MCF 10A (cell line): ENCODE measurements around the gene PRSS12. TPM values are rescaled to one million over a fixed set of nuclear protein-coding genes. Genes with fewer than 3 reads are reported as not detected.

Source experiments
- BruUV-seq: library from RNA; stranded (reverse); fragments of 400-500 nt; replicated peaks from 2 replicates; lab custom pipeline; 2021; lab: Mats Ljungman, UMichigan
- CTCF ChIA-PET: fragments of 300-600 bp; sonication (Branson Sonifier 250); formaldehyde crosslinking; extraction: SDS; loops from one replicate; lab custom pipeline; 2021; ENCODE audit warnings: antibody characterized with exemption, inconsistent platforms; lab: Yijun Ruan, JAX
- POLR2A ChIA-PET: fragments of 300-600, 350-650 bp; sonication (Branson Sonifier 250); formaldehyde crosslinking; extraction: SDS; loops from one replicate; lab custom pipeline; 2020; ENCODE audit warnings: antibody characterized with exemption, inconsistent platforms; lab: Yijun Ruan, JAX
- DNase-seq: peaks from one replicate; pipeline ENCODE4 v3.0.0-alpha.2; 2018; ENCODE audit not compliant: unreplicated experiment
- H3K27ac Mint-ChIP-seq: one replicate; pipeline ENCODE4 v1.8.0; 2022; ENCODE audit warnings: mild to moderate bottlenecking, low read depth, mixed read lengths; ENCODE audit not compliant: unreplicated experiment
- H3K27me3 Mint-ChIP-seq: one replicate; pipeline ENCODE4 v1.8.0; 2022; ENCODE audit warnings: mixed read lengths; ENCODE audit not compliant: insufficient read depth, unreplicated experiment
- H3K36me3 Mint-ChIP-seq: one replicate; pipeline ENCODE4 v1.8.0; 2022; ENCODE audit warnings: mild to moderate bottlenecking, moderate library complexity, mixed read lengths; ENCODE audit not compliant: insufficient read depth, unreplicated experiment
- H3K4me1 Mint-ChIP-seq: one replicate; pipeline ENCODE4 v1.8.0; 2022; ENCODE audit warnings: mixed read lengths; ENCODE audit not compliant: insufficient read depth, unreplicated experiment
- H3K4me3 Mint-ChIP-seq: one replicate; pipeline ENCODE4 v1.8.0; 2022; ENCODE audit warnings: mild to moderate bottlenecking, moderate library complexity, mixed read lengths; ENCODE audit not compliant: unreplicated experiment
- H3K9me3 Mint-ChIP-seq: one replicate; pipeline ENCODE4 v1.8.0; 2022; ENCODE audit warnings: mixed read lengths; ENCODE audit not compliant: unreplicated experiment
- CTCF ChIP-seq: fragments of 200-600 bp; IDR thresholded peaks from one replicate; pipeline ENCODE4 v1.8.0; 2022; ENCODE audit warnings: antibody characterized with exemption, mild to moderate bottlenecking; ENCODE audit not compliant: unreplicated experiment
- intact Hi-C: fragments of 100-400 bp; cut with micrococcal nuclease; formaldehyde crosslinking; loops from 2 replicates; pipeline ENCODE4 v1.14.1; 2022
- total RNA-seq: library from RNA; stranded (reverse); gene quantifications from 2 replicates; pipeline ENCODE4 v1.2.3, GENCODE V29; 2022

The PRSS12 gene
- total RNA-seq, 1 experiment from 2014 or later, result 10.7 TPM

DNA sequence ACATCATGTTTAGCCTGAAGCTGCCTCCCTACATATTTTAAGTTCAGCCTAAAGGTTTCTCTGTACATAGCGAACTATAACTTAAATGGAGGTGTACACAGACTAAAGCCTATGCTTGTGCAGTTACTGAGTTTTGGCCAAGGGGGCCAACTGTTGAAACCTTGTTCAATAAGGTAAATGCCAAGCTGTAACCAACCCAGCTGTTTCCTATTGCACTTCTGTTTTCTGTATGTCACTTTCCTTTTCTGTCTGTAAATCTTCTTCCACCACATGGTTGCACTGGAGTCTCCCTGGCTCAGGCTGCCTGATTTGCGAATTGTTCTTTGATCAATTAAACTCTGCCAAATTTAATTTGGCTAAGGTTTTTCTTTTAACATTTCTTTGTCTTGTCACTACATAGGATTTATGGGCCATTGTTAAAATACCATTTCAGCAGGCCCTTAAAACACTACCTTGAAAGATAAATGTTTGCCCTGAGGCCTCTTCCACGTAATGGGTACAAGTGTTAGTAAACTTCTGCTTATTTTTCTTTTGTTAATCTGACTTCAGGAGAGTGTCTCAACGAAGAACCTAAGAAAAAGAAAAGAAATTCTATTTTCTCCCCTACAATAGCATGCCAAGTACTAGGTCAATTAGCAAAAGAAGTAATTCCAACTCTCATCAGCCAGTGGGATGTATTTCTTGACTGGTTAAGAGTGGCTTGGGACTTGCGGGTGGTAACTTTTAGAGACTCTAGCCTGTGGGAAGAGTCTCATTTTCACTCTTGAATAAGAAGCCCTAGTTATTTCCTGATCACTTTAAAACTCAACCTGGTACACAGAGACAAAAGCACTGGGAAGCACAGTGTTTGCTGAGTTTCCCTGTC lies 45.7 kb upstream of the PRSS12 start:
- Mint-ChIP-seq H3K4me3 (no peak overlapping the region), H3K27me3 (no peaks in the 10 kb centered on the region), H3K4me1 (peaks cover 28% of the 10 kb centered on the region), H3K27ac (peak overlapping the region; percentile 99), H3K9me3 (no peaks in the 10 kb centered on the region), H3K36me3 (no peaks in the 10 kb centered on the region)
- intact Hi-C loops, result no loop called here
- DNase-seq, result peak; percentile 6
- CTCF ChIA-PET, result interaction anchor here (1.0 to 3.3 kb wide), 6 partner anchors 10 to 118 kb away, joined by 3 to 11 read pairs (median 4); partner anchors contain the start of gene PRSS12
- POLR2A ChIA-PET, result interaction anchor here (0.6 to 2.8 kb wide), 6 partner anchors 19 to 119 kb away, joined by 3 to 19 read pairs (median 9); partner anchors contain the start of gene PRSS12
- TF ChIP-seq CTCF, result no peak
- no TSS peak for BruUV-seq

DNA sequence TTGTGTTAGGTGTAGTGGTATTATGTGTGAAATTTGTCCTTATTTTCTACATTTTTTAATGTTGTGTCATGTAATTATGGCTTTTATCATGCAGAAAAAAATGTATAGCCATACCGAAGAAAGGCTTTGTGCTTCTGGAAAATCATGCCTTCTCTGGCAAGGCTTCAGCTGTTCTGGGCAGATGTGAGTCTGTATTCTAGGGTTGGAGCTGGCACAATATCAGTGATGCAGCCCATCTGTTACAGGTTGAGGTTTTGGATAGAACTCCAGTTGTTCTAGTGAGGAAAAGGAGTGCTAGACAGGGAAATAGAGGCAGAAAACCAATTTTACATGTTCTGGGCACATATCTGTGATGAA lies 44.8 kb upstream of the PRSS12 start:
- TSS peak; percentile 47 for BruUV-seq
- Mint-ChIP-seq H3K4me1 (peaks cover 28% of the 10 kb centered on the region), H3K9me3 (no peaks in the 10 kb centered on the region), H3K4me3 (no peak overlapping the region), H3K36me3 (no peaks in the 10 kb centered on the region), H3K27ac (peak overlapping the region; percentile 99), H3K27me3 (no peaks in the 10 kb centered on the region)
- intact Hi-C loops, result no loop called here
- CTCF ChIA-PET, result interaction anchor here (0.5 to 3.3 kb wide), 7 partner anchors 9 to 361 kb away, joined by 3 to 11 read pairs (median 4); partner anchors contain the start of gene PRSS12
- POLR2A ChIA-PET, result interaction anchor here (0.7 to 2.8 kb wide), 6 partner anchors 19 to 118 kb away, joined by 3 to 19 read pairs (median 9); partner anchors contain the start of gene PRSS12
- TF ChIP-seq CTCF, result no peak
- peak; percentile 27 for DNase-seq

- no peak for TF ChIP-seq CTCF
- CTCF ChIA-PET, result interaction anchor here (0.5 to 3.3 kb wide), 6 partner anchors 8 to 360 kb away, joined by 3 to 11 read pairs (median 4); partner anchors contain the start of gene PRSS12
- intact Hi-C loops, result no loop called here
- H3K27me3 Mint-ChIP-seq, result no peaks in the 10 kb centered on the region
- H3K36me3 Mint-ChIP-seq, result no peaks in the 10 kb centered on the region
- H3K4me3 Mint-ChIP-seq, result no peak overlapping the region
- POLR2A ChIA-PET, result interaction anchor here (0.6 to 2.8 kb wide), 7 partner anchors 20 to 863 kb away, joined by 3 to 19 read pairs (median 6); partner anchors contain the start of gene PRSS12
- DNase-seq, result peak; percentile 67
- no peaks in the 10 kb centered on the region for H3K9me3 Mint-ChIP-seq
- no TSS peak for BruUV-seq
- peak overlapping the region; percentile 99 for H3K27ac Mint-ChIP-seq
- H3K4me1 Mint-ChIP-seq, result peaks cover 28% of the 10 kb centered on the region
Observed at GRCh38 chr4:118396881-118397622, 44.2 kb upstream of the PRSS12 start.
